G401.6 (cell line): ENCODE results near the gene RYR1.
A peak's percentile ranks its signal among the peaks of the same experiment; 100 is the strongest.
"Not testable (repeated sequence)": the region's sequence is repeated elsewhere in the genome, so short reads cannot be mapped to it uniquely, and the experiment has no call there.

Source experiments
- FAIRE-seq: peaks from 2 replicates; lab custom pipeline; 2012; peaks lifted over from hg19 to GRCh38; lab: Jason Lieb, UNC

Gene RYR1

GRCh38 chr19:38490861-38491260, 57.4 kb downstream of the RYR1 start:
- no peak for FAIRE-seq

GRCh38 chr19:38492181-38492813, 58.8 kb downstream of the RYR1 start:
- no peak for FAIRE-seq

GRCh38 chr19:38494379-38494778, 60.9 kb downstream of the RYR1 start:
- no peak for FAIRE-seq

GRCh38 chr19:38495375-38495774, 61.9 kb downstream of the RYR1 start:
- not testable (repeated sequence) for FAIRE-seq

DNA sequence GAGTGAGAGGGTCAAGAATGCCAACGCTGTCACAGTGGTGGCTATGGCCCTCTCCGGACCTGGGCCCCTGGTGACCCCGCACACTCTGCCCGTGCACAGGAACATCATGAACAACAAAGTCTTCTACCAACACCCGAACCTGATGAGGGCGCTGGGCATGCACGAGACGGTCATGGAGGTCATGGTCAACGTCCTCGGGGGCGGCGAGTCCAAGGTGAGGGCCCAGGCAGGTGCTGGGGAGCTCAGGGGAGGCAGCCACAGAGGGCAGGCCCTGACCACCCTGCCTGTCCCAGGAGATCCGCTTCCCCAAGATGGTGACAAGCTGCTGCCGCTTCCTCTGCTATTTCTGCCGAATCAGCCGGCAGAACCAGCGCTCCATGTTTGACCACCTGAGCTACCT, 62.6 kb downstream of the RYR1 start:
- FAIRE-seq, result no peak

DNA sequence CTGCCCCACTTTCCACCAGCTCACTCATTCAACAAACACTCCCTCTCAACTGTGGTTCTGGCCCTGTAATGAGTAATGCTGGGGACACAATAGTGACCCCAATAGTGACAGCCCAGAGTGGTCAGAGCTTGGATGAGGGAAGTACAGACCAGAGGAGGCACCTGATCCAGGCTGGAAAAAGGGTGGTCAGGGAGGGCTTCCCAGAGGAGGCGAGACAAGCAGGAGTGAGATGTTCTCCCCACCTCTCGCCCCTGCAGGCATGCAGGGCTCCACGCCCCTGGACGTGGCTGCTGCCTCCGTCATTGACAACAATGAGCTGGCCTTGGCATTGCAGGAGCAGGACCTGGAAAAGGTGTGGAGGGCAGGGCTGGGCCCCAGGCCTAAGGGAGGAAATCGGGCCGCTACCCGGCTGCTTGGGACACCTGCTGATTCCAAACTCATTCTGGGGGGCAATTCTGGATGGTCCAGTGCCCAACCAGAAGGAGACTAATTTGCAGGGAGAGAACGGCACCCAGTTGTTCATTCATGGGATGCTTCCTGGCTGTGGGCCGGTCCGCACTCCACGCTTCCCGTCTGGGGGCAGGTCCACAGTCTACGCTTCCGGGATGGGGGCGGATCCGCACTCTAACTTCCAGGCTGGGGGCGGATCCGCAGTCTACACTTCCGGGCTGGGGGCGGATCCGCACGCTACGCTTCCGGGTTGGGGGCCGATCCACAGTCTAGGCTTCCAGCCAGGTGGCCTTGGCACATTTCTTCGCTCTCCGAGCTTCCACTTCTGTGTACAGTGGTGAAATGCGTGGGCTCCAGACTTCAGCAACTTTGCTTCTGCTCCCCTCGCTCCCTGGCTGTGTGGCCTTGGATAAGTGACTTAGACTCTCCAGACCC, 63.4 kb downstream of the RYR1 start:
- no peak for FAIRE-seq

DNA sequence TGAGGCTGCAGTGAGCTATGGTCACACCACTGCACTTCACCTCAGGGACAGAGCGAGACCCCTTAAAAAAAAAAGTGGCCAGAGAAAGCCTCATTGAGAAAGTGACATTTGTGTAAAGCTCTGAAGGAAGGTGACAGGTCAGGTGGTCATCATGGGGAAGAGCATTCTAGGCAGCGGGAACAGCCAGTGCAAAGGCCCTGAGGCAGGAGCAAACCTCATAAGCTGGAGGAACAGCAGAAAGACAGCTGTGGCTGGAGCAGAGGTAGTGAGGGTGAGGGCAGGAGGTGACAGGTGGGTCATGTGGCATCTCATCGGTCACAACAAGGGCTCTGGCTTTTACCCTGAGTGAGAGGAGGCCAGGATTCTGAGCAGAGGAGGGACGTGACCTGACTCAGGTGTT, 64.4 kb downstream of the RYR1 start:
- FAIRE-seq, result no peak

- FAIRE-seq, result no peak
These were observed 66.0 kb downstream of the RYR1 start for GRCh38 chr19:38499532-38499931.

GRCh38 chr19:38500450-38500849, 67.0 kb downstream of the RYR1 start:
- no peak for FAIRE-seq

DNA sequence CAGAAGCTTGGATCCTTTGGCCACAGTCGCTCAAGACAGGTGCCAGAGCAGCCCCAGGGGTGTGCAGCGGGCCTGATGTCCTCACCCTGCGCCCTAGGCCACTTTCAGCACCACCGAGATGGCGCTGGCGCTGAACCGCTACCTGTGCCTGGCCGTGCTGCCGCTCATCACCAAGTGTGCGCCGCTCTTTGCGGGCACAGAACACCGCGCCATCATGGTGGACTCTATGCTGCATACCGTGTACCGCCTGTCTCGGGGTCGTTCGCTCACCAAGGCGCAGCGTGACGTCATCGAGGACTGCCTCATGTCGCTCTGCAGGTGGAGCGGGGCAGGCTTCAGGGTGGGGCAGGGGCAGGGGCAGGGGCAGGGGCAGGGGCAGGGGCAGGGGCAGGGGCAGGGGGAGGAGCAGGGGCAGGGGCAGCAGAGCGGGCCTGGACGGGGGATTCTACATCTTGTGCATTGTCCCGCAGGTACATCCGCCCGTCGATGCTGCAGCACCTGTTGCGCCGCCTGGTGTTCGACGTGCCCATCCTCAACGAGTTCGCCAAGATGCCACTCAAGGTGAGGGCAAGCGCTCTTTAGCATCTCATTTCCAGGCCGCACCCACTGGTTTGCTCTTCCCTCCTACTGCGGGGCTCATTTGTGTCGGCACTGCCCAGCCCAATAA, 69.1 kb downstream of the RYR1 start:
- no peak for FAIRE-seq

GRCh38 chr19:38503077-38503410, 69.6 kb downstream of the RYR1 start:
- FAIRE-seq, result no peak

DNA sequence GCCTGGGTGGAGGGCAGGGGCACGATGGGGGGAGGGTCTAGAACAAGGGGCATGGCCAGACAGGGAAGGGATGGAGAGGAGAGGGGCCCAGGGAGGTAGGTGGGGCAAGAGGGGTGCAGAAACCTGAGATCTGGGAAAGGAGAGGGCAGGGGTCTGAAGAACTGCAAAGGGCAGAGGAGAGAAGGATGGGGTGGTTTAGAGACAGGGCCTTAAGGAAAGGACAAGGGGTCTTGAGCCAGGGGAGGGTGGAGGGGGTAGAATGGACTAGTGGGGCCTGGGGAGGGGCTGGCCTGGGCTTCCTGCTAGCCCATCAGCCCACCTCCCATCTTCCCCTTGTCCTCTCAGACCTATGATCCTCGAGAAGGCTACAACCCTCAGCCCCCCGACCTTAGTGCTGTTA, 72.5 kb downstream of the RYR1 start:
- FAIRE-seq, result no peak

DNA sequence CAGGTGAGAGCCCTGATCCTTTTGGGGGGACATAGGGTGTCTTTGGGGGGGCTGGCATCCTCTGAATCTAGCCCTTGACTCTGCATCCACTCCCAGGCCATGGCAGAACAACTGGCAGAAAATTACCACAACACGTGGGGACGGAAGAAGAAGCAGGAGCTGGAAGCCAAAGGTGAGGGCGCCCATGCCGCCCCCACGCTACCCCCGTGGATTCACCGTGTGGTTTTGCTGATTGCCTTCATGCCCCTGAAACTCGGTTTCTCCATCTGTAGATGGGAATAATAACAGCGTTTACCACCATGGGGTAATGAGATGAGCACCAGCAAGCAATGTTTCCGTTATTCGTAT, 72.9 kb downstream of the RYR1 start:
- no peak for FAIRE-seq

- FAIRE-seq, result peak; percentile 96
These were observed 73.4 kb downstream of the RYR1 start for GRCh38 chr19:38506723-38507550.

- FAIRE-seq, result no peak
These were observed 74.1 kb downstream of the RYR1 start for GRCh38 chr19:38507551-38508127.

DNA sequence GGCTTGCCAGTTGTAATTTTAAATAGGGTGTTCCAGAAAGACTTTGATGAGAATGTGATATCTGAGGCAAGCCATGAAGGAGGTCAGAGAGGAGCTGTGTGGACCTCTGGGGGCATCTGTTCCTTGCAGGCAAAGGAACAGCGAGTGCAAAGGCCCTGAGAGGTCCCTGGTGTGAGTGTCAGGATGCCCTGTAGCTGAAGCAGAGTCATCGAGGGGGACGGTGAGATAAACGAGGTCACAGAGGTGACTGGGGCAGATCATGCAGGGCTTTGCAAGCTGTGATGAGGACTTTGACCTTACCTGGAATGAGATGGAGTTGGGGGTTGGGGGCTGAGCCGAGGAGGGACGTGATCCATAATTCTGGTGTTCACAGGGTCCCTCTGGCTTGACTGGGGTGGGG, 75.0 kb downstream of the RYR1 start:
- FAIRE-seq, result no peak

DNA sequence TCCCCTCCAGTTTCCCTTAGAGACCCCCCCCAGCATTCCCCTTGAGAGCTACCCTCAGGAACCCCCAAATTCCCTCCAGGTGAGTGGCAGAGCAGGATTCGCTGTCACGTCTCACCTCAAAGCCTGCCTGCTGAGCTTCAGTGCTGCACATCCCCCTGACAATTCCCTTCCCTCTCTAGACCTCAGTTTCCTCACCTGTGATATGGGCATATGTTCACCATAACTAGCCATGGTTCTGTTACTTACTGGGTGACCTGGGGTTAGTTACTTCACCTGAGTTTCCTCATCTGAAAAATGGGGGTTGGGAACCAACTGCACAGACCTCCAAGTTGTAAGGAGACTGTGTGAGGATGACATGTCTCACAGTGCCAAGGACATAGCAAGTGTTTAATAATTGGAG, 75.5 kb downstream of the RYR1 start:
- no peak for FAIRE-seq

DNA sequence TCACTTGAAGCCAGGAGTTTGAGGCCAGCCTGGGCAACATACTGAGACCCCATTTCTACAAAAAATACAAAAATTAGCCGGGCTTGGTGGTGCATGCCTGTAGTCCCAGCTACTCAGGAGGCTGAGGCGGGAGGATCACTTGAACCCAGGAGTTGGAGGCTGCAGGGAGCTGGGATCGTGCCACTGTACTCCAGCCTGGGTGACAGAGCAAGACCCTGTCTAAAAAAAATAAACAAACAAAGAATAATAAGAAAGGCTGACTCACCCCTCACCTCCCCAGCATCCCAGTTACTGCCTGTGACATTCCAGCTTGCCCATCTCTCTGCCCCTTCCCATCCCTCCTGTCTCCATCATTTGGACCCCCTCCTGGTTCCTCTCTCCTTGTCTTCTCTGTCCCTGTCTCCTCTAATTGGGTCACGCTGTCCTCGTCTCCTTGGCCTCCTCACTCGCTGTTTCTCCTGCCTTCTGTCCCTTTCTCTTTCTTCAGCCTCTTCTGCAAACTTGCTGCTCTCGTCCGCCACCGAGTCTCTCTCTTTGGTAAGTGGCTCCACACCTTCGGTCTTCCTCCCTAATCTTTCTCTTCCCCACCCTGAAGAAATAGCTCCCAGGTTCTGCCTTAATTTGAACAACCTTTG, 77.7 kb downstream of the RYR1 start:
- no peak for FAIRE-seq

- no peak for FAIRE-seq
These were observed 78.8 kb downstream of the RYR1 start for GRCh38 chr19:38512277-38512676.

DNA sequence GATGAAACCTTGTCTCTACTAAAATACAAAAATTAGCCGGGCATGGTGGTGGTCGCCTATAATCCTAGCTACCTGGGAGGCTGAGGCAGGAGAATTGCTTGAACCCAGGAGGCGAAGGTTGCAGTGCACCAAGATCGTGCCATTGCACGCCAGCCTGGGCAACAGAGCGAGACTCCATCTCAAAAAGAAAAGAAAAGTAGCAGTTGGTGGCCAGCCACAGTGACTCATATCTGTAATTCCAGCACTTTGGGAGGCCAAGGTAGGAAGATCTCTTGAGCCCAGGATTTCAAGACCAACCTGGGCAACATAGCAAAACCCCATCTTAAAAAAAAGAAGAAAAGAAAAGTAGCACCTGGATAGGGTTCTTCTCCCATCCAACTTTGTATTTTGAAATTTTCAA, 79.7 kb downstream of the RYR1 start:
- not testable (repeated sequence) for FAIRE-seq

DNA sequence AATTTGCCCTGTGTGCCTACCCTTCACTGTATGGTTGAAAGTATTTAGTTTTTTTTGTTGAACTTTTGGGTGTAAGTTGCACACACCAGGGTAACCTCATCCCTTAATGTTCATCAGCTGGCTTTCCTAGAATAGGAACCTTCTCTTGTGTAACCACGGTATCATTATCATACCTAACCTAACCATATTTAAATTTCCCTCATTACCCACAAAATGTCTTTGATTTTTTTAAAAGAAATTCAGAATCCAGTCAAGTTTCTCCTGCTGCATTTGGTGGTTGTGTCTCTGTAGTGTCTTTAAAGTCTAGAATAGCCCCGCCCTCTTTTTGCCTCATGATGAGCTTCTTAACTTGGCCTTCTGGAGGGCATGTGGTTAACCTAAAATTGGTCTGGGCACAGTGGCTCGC, 80.3 kb downstream of the RYR1 start:
- FAIRE-seq, result no peak
